Measurements from ENCODE around the gene TPGS1.

- no peak for TF ChIP-seq CTCF (IDR thresholded peaks at IDR 0.05)
- TF ChIP-seq POLR2A (IDR thresholded peaks at IDR 0.05): no peak
These were observed 35.0 kb downstream of the TPGS1 start for GRCh38 chr19:542173-542866.
